NCI-H146 treated with DMSO at 0.1 percent for 48 hours (cell line): Measurements from ENCODE around the gene COQ8A.

Experiments used
- DNase-seq: peaks from one replicate; lab custom pipeline; 2025; ENCODE audit not compliant: unreplicated experiment; lab: John Stamatoyannopoulos, UW

COQ8A gene

DNA sequence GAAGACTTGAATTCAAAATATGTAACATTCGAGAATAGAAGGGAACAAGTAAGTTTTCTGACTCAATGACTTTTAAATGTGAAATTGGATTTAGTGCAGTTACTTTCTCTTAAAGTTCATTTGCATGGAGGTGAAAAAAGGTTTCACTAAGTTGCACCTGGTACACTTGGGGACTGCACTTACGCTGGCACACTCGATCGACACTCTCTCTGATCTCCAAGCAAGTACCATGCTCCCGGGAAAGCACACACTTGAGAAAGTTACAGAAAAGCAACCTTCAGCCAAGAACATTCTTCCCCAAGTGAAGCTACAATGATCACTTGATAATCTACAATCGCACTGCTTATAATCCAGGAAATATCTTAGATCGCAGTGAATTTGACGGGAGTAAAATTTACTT is 63.1 kb downstream of the COQ8A start:
- DNase-seq, result no peak

GRCh38 chr1:227004796-227005195 is 64.7 kb downstream of the COQ8A start:
- no peak for DNase-seq

- DNase-seq, result no peak
Observed at GRCh38 chr1:227006226-227006796, 66.2 kb downstream of the COQ8A start.

DNA sequence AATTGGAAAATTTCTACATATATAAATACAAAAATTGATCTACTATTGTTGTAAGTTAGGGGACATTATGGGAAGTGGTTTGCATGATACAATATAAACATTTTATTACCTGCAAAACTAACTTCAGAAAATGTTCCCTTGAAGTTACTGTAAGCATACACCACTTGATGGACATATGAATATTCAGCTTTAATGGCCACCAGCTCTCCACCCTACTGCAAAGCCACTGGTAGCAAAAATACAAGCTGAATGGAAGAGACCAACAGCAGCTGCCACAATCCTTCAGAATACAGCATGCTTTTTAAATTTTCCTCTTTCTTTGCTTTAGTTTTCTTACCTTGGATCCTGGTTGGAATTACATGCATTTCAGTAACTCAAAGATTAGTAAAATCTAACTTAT is 69.8 kb downstream of the COQ8A start:
- DNase-seq, result no peak

GRCh38 chr1:227010645-227011044 is 70.6 kb downstream of the COQ8A start:
- no peak for DNase-seq

GRCh38 chr1:227016990-227017389 is 76.9 kb downstream of the COQ8A start:
- DNase-seq, result no peak

DNA sequence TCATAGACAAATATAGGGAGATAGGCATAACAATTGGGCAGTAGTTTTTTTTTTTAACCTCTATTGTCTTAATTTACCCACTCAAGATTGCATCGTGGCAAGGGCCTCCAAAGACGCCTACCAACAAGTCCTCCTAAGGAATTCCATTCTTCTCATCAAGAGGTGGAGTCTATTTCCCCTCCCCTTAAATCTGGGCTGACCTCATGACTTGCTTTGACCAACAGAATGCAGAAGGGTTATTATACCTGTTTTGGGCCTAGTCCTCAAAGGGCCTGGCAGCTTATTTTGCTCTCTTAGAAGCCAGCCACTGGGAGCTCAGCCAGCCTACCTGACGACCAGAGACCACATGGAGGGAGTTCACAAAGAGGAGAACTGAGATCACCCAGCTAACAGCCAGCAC is 92.3 kb downstream of the COQ8A start:
- DNase-seq, result no peak

DNA sequence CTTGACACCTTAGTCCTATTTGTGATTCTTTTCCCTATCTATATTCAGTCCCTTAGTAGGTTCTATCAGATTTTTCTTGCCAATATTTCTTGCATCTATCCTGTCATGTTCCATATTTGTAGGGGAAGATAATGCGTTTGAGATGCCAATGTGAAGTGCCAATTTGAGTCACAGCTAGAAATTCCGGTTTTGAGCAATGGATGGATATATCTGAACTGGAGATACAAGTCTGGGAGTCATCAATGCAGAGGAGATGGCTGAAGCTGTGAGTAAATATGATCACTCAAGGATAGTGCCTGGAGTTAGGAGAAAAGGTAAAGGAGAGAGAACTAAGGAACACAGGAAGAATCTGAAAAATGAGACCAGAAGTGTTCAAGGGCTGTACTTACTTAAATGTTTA is 93.8 kb downstream of the COQ8A start:
- DNase-seq, result no peak

DNA sequence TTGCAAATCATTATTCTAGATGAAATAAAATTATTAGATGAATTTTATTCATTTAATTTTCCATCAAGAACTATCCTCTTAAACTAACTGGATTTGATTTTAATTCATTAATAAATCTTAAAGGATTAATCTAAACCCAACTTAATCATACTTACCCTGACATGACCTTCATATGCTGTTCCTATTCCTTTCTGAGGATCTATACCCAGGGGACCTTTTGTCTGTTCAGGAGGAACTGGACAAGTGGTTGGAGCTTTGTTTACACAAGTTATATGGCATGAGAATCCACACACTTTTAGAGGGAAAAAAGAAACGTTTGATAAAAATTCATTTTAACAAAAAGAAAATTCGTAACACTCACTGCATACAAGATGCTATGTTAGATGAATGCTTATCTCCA is 95.2 kb downstream of the COQ8A start:
- DNase-seq, result no peak

DNA sequence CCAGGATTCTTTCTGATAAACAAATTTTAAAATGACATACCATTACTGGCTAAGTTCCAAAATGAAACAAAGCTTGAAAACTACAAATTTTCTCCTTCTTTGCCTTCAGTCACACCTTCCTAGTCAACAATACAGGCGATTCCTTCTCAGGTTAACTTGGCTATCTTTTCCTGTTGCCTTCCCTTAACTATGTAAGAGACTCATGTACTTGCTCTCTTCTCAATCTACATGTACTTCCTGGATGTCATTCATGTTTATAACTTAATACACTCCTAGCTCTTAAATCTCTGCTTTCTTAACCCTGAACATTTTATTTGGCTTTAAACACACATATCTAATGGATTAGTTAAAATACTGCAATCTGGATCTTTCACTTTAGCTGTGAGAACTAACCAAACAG is 97.0 kb downstream of the COQ8A start:
- no peak for DNase-seq
